Mesenteric fat pad (tissue), 1 donor: ENCODE measurements around the gene MRPL52. TPM values are rescaled to one million over a fixed set of nuclear protein-coding genes. Genes with fewer than 3 reads are reported as not detected.
A peak's percentile ranks its signal among the peaks of the same experiment; 100 is the strongest.
"Not testable (repeated sequence)": the region's sequence is repeated elsewhere in the genome, so short reads cannot be mapped to it uniquely, and the experiment has no call there.

Source experiments
- DNase-seq: peaks from one replicate; pipeline ENCODE4 v3.0.0-alpha.2; 2020; ENCODE audit warnings: low spot score
- total RNA-seq: library from RNA; stranded (reverse); fragmentation: NEBNext Ultra II Directional; extraction: Animal tissue kit (Norgen Biotek cat#: 25700); gene quantifications from one replicate; pipeline ENCODE4 v1.2.1, GENCODE V29; 2021
- donor health status: DM: yes; HTN: yes; CAD: no.

Gene MRPL52
- total RNA-seq, 1 donor from 2014 or later, result 54.0 TPM

DNA sequence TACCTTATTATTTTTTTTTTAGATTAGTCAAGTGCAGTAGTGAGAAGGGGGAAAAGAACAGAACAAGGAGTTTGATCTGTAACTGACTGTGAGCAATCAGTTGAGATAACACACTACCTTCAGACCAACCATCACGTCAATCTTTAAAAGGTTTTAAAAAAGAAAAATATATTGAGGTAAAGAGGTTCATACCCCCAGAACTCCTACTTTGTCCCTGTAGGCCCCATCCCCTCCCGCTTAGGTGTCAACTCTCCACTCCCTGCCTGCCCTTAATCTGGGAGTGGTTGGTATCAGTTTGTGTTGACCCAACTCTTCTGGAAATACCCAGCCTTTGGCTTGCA is 22.9 kb downstream of the MRPL52 start:
- no peak for DNase-seq

- DNase-seq, result peak; percentile 96
These were observed 23.5 kb downstream of the MRPL52 start for GRCh38 chr14:22852940-22853767.

- DNase-seq, result not testable (repeated sequence)
These were observed 24.6 kb downstream of the MRPL52 start for GRCh38 chr14:22854296-22854695.

DNA sequence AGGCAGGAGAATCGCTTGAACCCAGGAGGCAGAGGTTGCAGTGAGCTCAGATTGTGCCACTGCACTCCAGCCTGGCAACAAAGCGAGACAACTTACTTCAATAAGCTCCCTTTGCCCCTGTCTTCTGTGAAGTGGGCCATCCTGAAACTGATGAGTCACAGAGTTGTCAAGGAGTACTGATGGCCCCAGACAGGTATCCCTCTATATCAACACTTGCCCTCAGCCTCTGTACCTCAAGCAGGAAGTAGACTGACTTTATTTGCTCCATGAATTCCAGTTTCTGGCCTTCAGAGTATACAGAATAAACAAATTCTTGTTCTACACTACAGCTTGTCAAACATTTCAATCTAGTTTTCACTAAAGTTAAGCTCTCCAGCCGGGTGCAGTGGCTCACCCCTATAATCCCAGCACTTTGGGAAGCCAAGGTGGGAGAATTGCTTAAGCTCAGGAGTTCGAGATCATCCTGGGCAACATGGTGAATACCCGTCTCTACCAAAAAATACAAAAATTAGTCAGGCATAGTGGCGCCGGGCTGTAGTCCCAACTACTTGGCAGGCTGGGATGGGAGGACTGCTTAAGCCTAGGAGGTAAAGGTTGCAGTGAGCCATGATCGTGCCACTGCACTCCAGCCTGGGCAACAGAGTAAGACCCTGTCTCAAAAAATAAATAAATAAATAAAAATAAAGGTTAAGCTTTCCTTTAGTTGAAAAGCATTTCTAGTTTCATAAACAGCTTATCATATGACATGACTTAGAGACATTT is 25.5 kb downstream of the MRPL52 start:
- no peak for DNase-seq

GRCh38 chr14:22856428-22856827 is 26.7 kb downstream of the MRPL52 start:
- no peak for DNase-seq

GRCh38 chr14:22860377-22860776 is 30.7 kb downstream of the MRPL52 start:
- not testable (repeated sequence) for DNase-seq

DNA sequence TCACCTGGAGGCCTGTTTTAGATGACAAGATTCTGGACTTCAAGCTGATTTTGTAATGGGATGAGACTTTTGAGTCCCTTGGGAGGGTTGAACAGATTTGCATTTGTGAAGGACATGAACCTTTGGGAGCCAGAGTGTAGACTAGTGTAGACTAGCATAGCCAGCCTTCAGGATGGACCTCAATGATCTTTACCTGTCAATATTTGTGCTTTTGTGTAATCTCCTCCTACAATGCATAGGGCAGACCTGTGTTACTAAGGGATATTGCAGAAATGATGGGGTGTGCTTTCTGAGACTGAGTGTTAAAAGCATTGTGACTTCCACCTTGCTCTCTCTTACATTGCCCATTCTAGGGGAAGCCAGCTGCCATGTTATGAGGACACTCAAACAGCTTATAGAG is 32.0 kb downstream of the MRPL52 start:
- DNase-seq, result no peak

GRCh38 chr14:22864979-22865378 is 35.3 kb downstream of the MRPL52 start:
- no peak for DNase-seq

GRCh38 chr14:22865424-22866405 is 36.0 kb downstream of the MRPL52 start:
- DNase-seq, result no peak

DNA sequence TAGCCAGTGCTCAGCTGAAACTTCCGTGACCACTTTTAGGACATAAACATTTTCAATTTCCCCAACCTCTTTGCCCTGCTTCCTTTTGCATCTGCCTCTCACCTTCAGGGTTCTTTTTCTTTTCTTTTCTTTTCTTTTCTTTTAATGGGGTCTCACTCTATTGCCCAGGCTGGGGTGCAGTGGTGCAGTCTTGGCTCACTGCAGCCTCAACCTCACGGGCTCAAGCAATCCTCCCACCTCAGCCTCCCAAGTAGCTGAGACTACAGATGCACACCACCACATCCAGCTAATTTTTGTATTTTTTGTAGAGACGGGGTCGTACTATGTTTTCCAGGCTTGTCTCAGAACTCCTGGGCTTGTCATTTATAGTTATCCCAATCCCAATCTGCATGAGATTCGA is 37.2 kb downstream of the MRPL52 start:
- DNase-seq, result no peak

- DNase-seq, result no peak
These were observed 41.1 kb downstream of the MRPL52 start for GRCh38 chr14:22870811-22871223.

GRCh38 chr14:22871224-22872032 is 41.7 kb downstream of the MRPL52 start, which contains the start of gene LRP10:
Gene LRP10, plus strand, starts transcription at chr14:22871740. Its CDS starts 564 bp downstream, at chr14:22872304.
- DNase-seq, result peak; percentile 97

- peak; percentile 92 for DNase-seq
These were observed 42.5 kb downstream of the MRPL52 start for GRCh38 chr14:22872033-22872832.

DNA sequence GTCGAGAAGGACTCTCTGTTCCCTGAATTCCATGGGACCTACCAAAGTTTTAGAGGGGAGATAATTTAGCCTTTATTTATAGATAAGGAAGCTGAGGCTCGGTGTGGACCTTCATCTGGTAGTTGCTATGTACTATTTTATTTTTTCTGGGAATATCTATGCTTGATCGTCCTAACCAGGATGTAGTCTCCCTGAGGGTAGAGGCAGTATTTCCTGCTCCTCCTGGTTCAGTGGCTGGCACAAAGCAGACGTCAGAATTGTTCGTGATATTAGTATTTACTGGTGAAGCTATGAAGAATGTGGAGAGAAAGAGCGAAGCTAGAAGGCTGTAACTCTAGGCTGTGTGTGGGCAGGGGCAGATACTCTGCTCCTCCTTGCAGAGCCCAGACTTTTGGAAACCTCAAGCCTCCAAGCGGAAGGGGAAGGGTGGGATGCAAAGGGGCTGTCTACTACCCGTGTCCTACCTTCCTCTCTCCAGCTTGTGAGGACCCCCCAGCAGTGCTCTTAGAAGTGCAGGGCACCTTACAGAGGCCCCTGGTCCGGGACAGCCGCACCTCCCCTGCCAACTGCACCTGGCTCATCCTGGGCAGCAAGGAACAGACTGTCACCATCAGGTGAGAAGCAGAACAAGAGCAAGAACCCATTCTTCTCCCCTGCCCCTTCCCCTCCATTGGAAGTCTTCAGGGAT is 43.3 kb downstream of the MRPL52 start:
- DNase-seq, result no peak

- no peak for DNase-seq
These were observed 45.5 kb downstream of the MRPL52 start for GRCh38 chr14:22875003-22875747.

DNA sequence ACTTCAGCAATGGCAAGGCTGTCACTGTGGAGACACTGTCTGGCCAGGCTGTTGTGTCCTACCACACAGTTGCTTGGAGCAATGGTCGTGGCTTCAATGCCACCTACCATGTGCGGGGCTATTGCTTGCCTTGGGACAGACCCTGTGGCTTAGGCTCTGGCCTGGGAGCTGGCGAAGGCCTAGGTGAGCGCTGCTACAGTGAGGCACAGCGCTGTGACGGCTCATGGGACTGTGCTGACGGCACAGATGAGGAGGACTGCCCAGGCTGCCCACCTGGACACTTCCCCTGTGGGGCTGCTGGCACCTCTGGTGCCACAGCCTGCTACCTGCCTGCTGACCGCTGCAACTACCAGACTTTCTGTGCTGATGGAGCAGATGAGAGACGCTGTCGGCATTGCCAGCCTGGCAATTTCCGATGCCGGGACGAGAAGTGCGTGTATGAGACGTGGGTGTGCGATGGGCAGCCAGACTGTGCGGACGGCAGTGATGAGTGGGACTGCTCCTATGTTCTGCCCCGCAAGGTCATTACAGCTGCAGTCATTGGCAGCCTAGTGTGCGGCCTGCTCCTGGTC is 46.1 kb downstream of the MRPL52 start:
- DNase-seq, result no peak

DNA sequence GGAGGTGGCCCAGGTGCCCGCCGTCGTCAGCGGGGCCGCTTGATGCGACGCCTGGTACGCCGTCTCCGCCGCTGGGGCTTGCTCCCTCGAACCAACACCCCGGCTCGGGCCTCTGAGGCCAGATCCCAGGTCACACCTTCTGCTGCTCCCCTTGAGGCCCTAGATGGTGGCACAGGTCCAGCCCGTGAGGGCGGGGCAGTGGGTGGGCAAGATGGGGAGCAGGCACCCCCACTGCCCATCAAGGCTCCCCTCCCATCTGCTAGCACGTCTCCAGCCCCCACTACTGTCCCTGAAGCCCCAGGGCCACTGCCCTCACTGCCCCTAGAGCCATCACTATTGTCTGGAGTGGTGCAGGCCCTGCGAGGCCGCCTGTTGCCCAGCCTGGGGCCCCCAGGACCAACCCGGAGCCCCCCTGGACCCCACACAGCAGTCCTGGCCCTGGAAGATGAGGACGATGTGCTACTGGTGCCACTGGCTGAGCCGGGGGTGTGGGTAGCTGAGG is 47.4 kb downstream of the MRPL52 start:
- DNase-seq, result no peak
